PC-9 (cell line): ENCODE results near the gene GJC2. TPM values are rescaled to one million over a fixed set of nuclear protein-coding genes. Genes with fewer than 3 reads are reported as not detected.

Source experiments
- BruUV-seq: library from RNA; stranded (reverse); fragments of 400-500 nt; replicated peaks from 2 replicates; lab custom pipeline; 2021; lab: Mats Ljungman, UMichigan
- CTCF ChIA-PET: fragments of 300-600 bp; sonication (Branson Sonifier 250); formaldehyde crosslinking; loops from one replicate; lab custom pipeline; 2022; ENCODE audit warnings: antibody characterized with exemption; lab: Charles Lee
- POLR2A ChIA-PET: fragments of 300-600 bp; sonication (Branson Sonifier 250); formaldehyde crosslinking; loops from one replicate; lab custom pipeline; 2022; ENCODE audit warnings: antibody characterized with exemption; ENCODE audit not compliant: unreplicated experiment; lab: Charles Lee
- DNase-seq, 2 experiments: peaks; one replicate each; pipeline versions ENCODE4 v3.0.0 to v3.0.0-alpha.2; 2015 to 2022; ENCODE audit warnings: mixed read lengths in 1 of 2
- H2AFZ ChIP-seq: fragments of 200-600 bp; sonication (generic); 2 replicates; pipeline ENCODE4 v1.8.1; 2017; ENCODE audit warnings: antibody characterized with exemption
- H3F3A ChIP-seq: fragments of 200-600 bp; sonication (generic); 2 replicates; pipeline ENCODE4 v1.8.1; 2017; ENCODE audit warnings: antibody characterized with exemption, mild to moderate bottlenecking, low read depth; ENCODE audit not compliant: insufficient read depth
- H3K27ac ChIP-seq: fragments of 200-600 bp; sonication (generic); 2 replicates; pipeline ENCODE4 v1.6.1; 2016; ENCODE audit warnings: mixed run types
- H3K27me3 ChIP-seq: fragments of 200-600 bp; sonication (generic); 2 replicates; pipeline ENCODE4 v1.6.1; 2016; ENCODE audit warnings: low read depth, mixed run types; ENCODE audit not compliant: insufficient read depth
- H3K36me3 ChIP-seq: fragments of 200-600 bp; sonication (generic); 2 replicates; pipeline ENCODE4 v1.6.1; 2016; ENCODE audit warnings: low read depth, mixed run types
- H3K4me1 ChIP-seq: fragments of 200-600 bp; sonication (generic); replicated peaks from 2 replicates; pipeline ENCODE4 v1.6.1; 2016; ENCODE audit warnings: mixed run types; ENCODE audit not compliant: insufficient read depth
- H3K4me2 ChIP-seq: fragments of 200-600 bp; sonication (generic); 2 replicates; pipeline ENCODE4 v1.6.1; 2017; ENCODE audit warnings: mixed run types
- H3K4me3 ChIP-seq: fragments of 200-600 bp; sonication (generic); 2 replicates; pipeline ENCODE4 v1.6.1; 2016; ENCODE audit warnings: mixed run types
- H3K79me2 ChIP-seq: fragments of 200-600 bp; sonication (generic); 2 replicates; pipeline ENCODE4 v1.6.1; 2017; ENCODE audit warnings: low read depth, mixed run types
- H3K9me2 ChIP-seq: fragments of 200-600 bp; sonication (generic); 2 replicates; pipeline ENCODE4 v1.8.1; 2017; ENCODE audit warnings: mild to moderate bottlenecking; ENCODE audit not compliant: insufficient read depth
- H3K9me3 ChIP-seq: fragments of 200-600 bp; sonication (generic); 2 replicates; pipeline ENCODE4 v1.8.1; 2016; ENCODE audit warnings: low read depth; ENCODE audit not compliant: insufficient read depth
- H4K20me1 ChIP-seq: fragments of 200-600 bp; sonication (generic); 2 replicates; pipeline ENCODE4 v1.8.1; 2017; ENCODE audit not compliant: insufficient read depth
- CTCF ChIP-seq: fragments of 200-600 bp; sonication (generic); conservative IDR thresholded peaks from 2 replicates; pipeline ENCODE4 v1.6.1; 2017; ENCODE audit warnings: mixed run types, antibody characterized with exemption, mild to moderate bottlenecking, moderate library complexity
- EZH2 ChIP-seq: fragments of 200-600 bp; sonication (generic); IDR thresholded peaks from 2 replicates; pipeline ENCODE4 v1.8.0; 2017; ENCODE audit warnings: antibody characterized with exemption, low read depth
- intact Hi-C: fragments of 100-400 bp; cut with micrococcal nuclease; formaldehyde crosslinking; loops from one replicate; pipeline ENCODE4 v1.10.0; 2022; ENCODE audit not compliant: unreplicated experiment
- total RNA-seq: library from RNA; stranded (reverse); gene quantifications from 2 replicates; pipeline ENCODE4 v1.2.3, GENCODE V29; 2021

GJC2 gene
- total RNA-seq, 1 experiment from 2014 or later: 2.1 TPM

GRCh38 chr1:228142155-228142691 is 7.5 kb upstream of the GJC2 start:
- H3F3A ChIP-seq: no peaks in the 10 kb centered on the region
- H3K9me2 ChIP-seq: no peaks in the 10 kb centered on the region
- ChIA-PET POLR2A (interaction anchor here (0.7 kb wide), 1 partner anchor 370 kb away, joined by 3 read pairs; no protein-coding TSS in a partner anchor), CTCF (interaction anchor here (0.7 kb wide), 1 partner anchor 253 kb away, joined by 3 read pairs; no protein-coding TSS in a partner anchor)
- no peak overlapping the region for H2AFZ ChIP-seq
- H3K4me1 ChIP-seq: peaks cover 9% of the 10 kb centered on the region
- no peak overlapping the region for H3K4me3 ChIP-seq
- intact Hi-C loops: no loop called here
- DNase-seq: no peak
- peaks cover 27% of the 10 kb centered on the region for H4K20me1 ChIP-seq
- no TSS peak for BruUV-seq
- H3K9me3 ChIP-seq: no peaks in the 10 kb centered on the region
- no peaks in the 10 kb centered on the region for H3K36me3 ChIP-seq
- peak overlapping the region; percentile 98; the same call in 1 of the 2 replicates for H3K4me2 ChIP-seq
- TF ChIP-seq EZH2 (no peak), CTCF (no peak)
- peaks cover 49% of the 10 kb centered on the region for H3K79me2 ChIP-seq
- H3K27me3 ChIP-seq: no peaks in the 10 kb centered on the region
- H3K27ac ChIP-seq: no peak overlapping the region

GRCh38 chr1:228142701-228143136 is 7.0 kb upstream of the GJC2 start:
- Histone ChIP-seq H3K27ac (no peak overlapping the region), H3K4me1 (peaks cover 9% of the 10 kb centered on the region), H3F3A (no peaks in the 10 kb centered on the region), H3K4me2 (no peak overlapping the region), H3K9me3 (no peaks in the 10 kb centered on the region), H3K27me3 (no peaks in the 10 kb centered on the region), H3K36me3 (no peaks in the 10 kb centered on the region), H3K9me2 (no peaks in the 10 kb centered on the region), H3K79me2 (peaks cover 49% of the 10 kb centered on the region), H4K20me1 (peaks cover 27% of the 10 kb centered on the region), H2AFZ (no peak overlapping the region), H3K4me3 (no peak overlapping the region)
- POLR2A ChIA-PET: interaction anchor here (0.7 kb wide), 1 partner anchor 370 kb away, joined by 3 read pairs; no protein-coding TSS in a partner anchor
- CTCF ChIA-PET: interaction anchor here (0.7 kb wide), 1 partner anchor 253 kb away, joined by 3 read pairs; no protein-coding TSS in a partner anchor
- BruUV-seq: no TSS peak
- no peak for TF ChIP-seq CTCF
- no peak for TF ChIP-seq EZH2
- intact Hi-C loops: no loop called here
- no peak for DNase-seq

GRCh38 chr1:228143480-228144192 is 6.1 kb upstream of the GJC2 start:
- TF ChIP-seq EZH2 (no peak), CTCF (no peak)
- Histone ChIP-seq H3K79me2 (peaks cover 49% of the 10 kb centered on the region), H3K9me3 (no peaks in the 10 kb centered on the region), H2AFZ (no peak overlapping the region), H4K20me1 (peaks cover 27% of the 10 kb centered on the region), H3K27ac (no peak overlapping the region), H3F3A (no peaks in the 10 kb centered on the region), H3K27me3 (no peaks in the 10 kb centered on the region), H3K36me3 (no peaks in the 10 kb centered on the region), H3K4me3 (no peak overlapping the region), H3K9me2 (no peaks in the 10 kb centered on the region), H3K4me2 (no peak overlapping the region), H3K4me1 (peaks cover 9% of the 10 kb centered on the region)
- ChIA-PET CTCF (no interaction called here), POLR2A (no interaction called here)
- intact Hi-C loops: no loop called here
- BruUV-seq: no TSS peak
- DNase-seq: no peak
